ENCODE data around the gene PLCB2. TPM values are rescaled to one million over a fixed set of nuclear protein-coding genes. Genes with fewer than 3 reads are reported as not detected.

The PLCB2 gene
- total RNA-seq, 3 donors from 2014 or later, result 9.9 to 21.8 (median 17.4) TPM

GRCh38 chr15:40253167-40253790 is 54.5 kb downstream of the PLCB2 start:
- peak overlapping the region; percentile 14 for H3K4me3 ChIP-seq
- H3K36me3 ChIP-seq (ENCODE audit: low read depth), result no peaks in the 10 kb centered on the region
- peak in 1 of 3 donors; percentile 45 for DNase-seq
- TF ChIP-seq, protein P1, sequence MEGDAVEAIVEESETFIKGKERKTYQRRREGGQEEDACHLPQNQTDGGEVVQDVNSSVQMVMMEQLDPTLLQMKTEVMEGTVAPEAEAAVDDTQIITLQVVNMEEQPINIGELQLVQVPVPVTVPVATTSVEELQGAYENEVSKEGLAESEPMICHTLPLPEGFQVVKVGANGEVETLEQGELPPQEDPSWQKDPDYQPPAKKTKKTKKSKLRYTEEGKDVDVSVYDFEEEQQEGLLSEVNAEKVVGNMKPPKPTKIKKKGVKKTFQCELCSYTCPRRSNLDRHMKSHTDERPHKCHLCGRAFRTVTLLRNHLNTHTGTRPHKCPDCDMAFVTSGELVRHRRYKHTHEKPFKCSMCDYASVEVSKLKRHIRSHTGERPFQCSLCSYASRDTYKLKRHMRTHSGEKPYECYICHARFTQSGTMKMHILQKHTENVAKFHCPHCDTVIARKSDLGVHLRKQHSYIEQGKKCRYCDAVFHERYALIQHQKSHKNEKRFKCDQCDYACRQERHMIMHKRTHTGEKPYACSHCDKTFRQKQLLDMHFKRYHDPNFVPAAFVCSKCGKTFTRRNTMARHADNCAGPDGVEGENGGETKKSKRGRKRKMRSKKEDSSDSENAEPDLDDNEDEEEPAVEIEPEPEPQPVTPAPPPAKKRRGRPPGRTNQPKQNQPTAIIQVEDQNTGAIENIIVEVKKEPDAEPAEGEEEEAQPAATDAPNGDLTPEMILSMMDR (IDR thresholded peaks at IDR 0.05), result no peak
- peak; percentile 2 for ATAC-seq
- intact Hi-C loops (cut with DNase I, micrococcal nuclease), result no loop called here
- H3K9me3 ChIP-seq, result no peaks in the 10 kb centered on the region
- peaks cover 14% of the 10 kb centered on the region for H3K4me1 ChIP-seq (ENCODE audit: low read depth)

DNA sequence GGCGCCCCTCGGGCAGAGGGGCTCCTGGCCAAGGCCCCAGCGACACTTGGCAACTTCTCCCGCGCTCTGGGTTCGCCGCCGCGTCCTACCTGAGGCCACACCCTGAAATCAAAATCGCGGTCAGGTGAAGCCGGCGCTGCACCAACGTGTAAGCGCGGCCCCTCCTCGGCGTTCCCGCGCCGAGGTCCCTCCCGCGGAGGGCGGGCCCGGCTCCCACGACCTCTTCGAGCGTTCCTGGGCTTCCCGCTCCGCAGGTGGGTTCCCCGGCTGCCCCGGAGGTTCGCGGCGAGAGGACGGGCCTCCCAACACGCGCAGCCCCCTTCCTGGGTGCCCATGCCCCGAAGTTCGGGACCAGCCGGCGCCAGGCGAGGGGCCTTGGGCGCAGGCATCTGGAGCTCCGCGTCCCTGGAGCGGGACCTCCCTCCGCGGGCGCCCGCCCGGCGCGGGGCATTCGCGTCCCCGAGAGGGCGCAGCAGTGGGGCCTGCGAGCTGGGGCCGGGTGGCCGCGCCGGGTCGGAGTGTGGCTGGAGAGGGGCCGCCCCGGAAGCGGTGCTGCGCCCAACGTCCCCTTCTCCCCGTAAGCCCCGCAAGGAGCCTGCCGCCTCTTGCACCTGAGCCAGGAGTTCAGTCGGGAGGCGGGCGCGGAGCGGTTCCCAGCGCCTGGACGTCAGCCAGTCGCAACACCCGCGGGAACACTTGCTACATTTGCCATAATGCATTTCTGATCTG is 55.1 kb downstream of the PLCB2 start:
- Histone ChIP-seq H3K4me3 (peak overlapping the region; percentile 14), H3K9me3 (no peaks in the 10 kb centered on the region), H3K4me1 (ENCODE audit: low read depth) (peaks cover 14% of the 10 kb centered on the region), H3K36me3 (ENCODE audit: low read depth) (no peaks in the 10 kb centered on the region)
- DNase-seq (peak; percentile 64 to 72 (median 69)), ATAC-seq (peak; percentile 85)
- intact Hi-C loops (cut with DNase I, micrococcal nuclease), result no loop called here
- TF ChIP-seq, protein P1 (IDR thresholded peaks at IDR 0.05), result no peak

GRCh38 chr15:40252141-40252437 is 55.6 kb downstream of the PLCB2 start:
- H3K4me1 ChIP-seq (ENCODE audit: low read depth), result peaks cover 14% of the 10 kb centered on the region
- TF ChIP-seq, protein P1 (IDR thresholded peaks at IDR 0.05), result no peak
- H3K9me3 ChIP-seq, result no peaks in the 10 kb centered on the region
- H3K4me3 ChIP-seq, result no peak overlapping the region
- no peaks in the 10 kb centered on the region for H3K36me3 ChIP-seq (ENCODE audit: low read depth)
- peak; percentile 17 for ATAC-seq
- intact Hi-C loops (cut with DNase I, micrococcal nuclease), result no loop called here
- DNase-seq, result no peak

GRCh38 chr15:40251486-40252140 is 56.1 kb downstream of the PLCB2 start:
- Histone ChIP-seq H3K4me3 (no peak overlapping the region), H3K36me3 (ENCODE audit: low read depth) (no peaks in the 10 kb centered on the region), H3K9me3 (no peaks in the 10 kb centered on the region), H3K4me1 (ENCODE audit: low read depth) (peaks cover 14% of the 10 kb centered on the region)
- intact Hi-C loops (cut with DNase I, micrococcal nuclease), result no loop called here
- no peak for ATAC-seq
- TF ChIP-seq, protein P1 (IDR thresholded peaks at IDR 0.05), result no peak
- peak in 2 of 3 donors; percentile 10 to 31 for DNase-seq

- DNase-seq (peak in 2 of 3 donors; percentile 15 to 16), ATAC-seq (no peak)
- Histone ChIP-seq H3K36me3 (ENCODE audit: low read depth) (no peaks in the 10 kb centered on the region), H3K4me3 (no peak overlapping the region), H3K4me1 (ENCODE audit: low read depth) (peaks cover 14% of the 10 kb centered on the region), H3K9me3 (no peaks in the 10 kb centered on the region)
- TF ChIP-seq, protein P1 (IDR thresholded peaks at IDR 0.05), result no peak
- intact Hi-C loops (cut with DNase I, micrococcal nuclease), result no loop called here
Observed at GRCh38 chr15:40250771-40251483, 56.8 kb downstream of the PLCB2 start.

Data from mucosa of descending colon (tissue), 3 donors.